HFFc6 (cell line): ENCODE measurements around the gene CEMP1. TPM values are rescaled to one million over a fixed set of nuclear protein-coding genes. Genes with fewer than 3 reads are reported as not detected.

Experiments
- DNase-seq: peaks from one replicate; pipeline ENCODE4 v3.0.0-alpha.2; 2018
- H3K27ac Mint-ChIP-seq: 2 replicates; pipeline ENCODE4 v1.8.0; 2020; ENCODE audit warnings: mild to moderate bottlenecking, mixed read lengths
- H3K27me3 Mint-ChIP-seq: 2 replicates; pipeline ENCODE4 v1.8.0; 2021; ENCODE audit warnings: mild to moderate bottlenecking, moderate library complexity, mixed read lengths; ENCODE audit not compliant: insufficient read depth
- H3K36me3 Mint-ChIP-seq: 2 replicates; pipeline ENCODE4 v1.8.0; 2021; ENCODE audit warnings: low read depth, mixed read lengths
- H3K4me1 Mint-ChIP-seq: 2 replicates; pipeline ENCODE4 v1.8.0; 2020; ENCODE audit warnings: low read depth, mixed read lengths
- H3K4me3 Mint-ChIP-seq: 2 replicates; pipeline ENCODE4 v1.8.0; 2020; ENCODE audit warnings: mild to moderate bottlenecking, moderate library complexity, mixed read lengths
- H3K9me3 Mint-ChIP-seq: 2 replicates; pipeline ENCODE4 v1.8.0; 2020; ENCODE audit warnings: mild to moderate bottlenecking, mixed read lengths
- total RNA-seq, 6 experiments: library from RNA; stranded (reverse); fragmentation: NEBNext Ultra II Directional; extraction: Animal tissue kit (Norgen Biotek cat#: 25700); gene quantifications; 2 replicates in 1 of 6; 3 replicates in 5 of 6; pipeline ENCODE4 v1.2.3, GENCODE V29; 2021
- TF ChIP-seq, protein P1 (sequence below): fragments of 200-600 bp; sonication (generic); IDR thresholded peaks from 2 replicates; pipeline ENCODE4 v1.5.0; 2021; ENCODE audit warnings: antibody characterized with exemption, mild to moderate bottlenecking

Gene CEMP1
- total RNA-seq, 6 experiments from 2014 or later, result not detected

GRCh38 chr16:2508722-2509400, 22.3 kb downstream of the CEMP1 start:
- peaks cover 22% of the 10 kb centered on the region for H3K4me1 Mint-ChIP-seq
- TF ChIP-seq, protein P1, sequence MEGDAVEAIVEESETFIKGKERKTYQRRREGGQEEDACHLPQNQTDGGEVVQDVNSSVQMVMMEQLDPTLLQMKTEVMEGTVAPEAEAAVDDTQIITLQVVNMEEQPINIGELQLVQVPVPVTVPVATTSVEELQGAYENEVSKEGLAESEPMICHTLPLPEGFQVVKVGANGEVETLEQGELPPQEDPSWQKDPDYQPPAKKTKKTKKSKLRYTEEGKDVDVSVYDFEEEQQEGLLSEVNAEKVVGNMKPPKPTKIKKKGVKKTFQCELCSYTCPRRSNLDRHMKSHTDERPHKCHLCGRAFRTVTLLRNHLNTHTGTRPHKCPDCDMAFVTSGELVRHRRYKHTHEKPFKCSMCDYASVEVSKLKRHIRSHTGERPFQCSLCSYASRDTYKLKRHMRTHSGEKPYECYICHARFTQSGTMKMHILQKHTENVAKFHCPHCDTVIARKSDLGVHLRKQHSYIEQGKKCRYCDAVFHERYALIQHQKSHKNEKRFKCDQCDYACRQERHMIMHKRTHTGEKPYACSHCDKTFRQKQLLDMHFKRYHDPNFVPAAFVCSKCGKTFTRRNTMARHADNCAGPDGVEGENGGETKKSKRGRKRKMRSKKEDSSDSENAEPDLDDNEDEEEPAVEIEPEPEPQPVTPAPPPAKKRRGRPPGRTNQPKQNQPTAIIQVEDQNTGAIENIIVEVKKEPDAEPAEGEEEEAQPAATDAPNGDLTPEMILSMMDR, result peak; percentile 16; the same call in 1 of the 2 replicates
- no peak for DNase-seq
- no peak overlapping the region for H3K27ac Mint-ChIP-seq
- H3K36me3 Mint-ChIP-seq, result no peaks in the 10 kb centered on the region
- H3K4me3 Mint-ChIP-seq, result no peak overlapping the region
- H3K27me3 Mint-ChIP-seq, result no peaks in the 10 kb centered on the region
- H3K9me3 Mint-ChIP-seq, result no peaks in the 10 kb centered on the region

DNA sequence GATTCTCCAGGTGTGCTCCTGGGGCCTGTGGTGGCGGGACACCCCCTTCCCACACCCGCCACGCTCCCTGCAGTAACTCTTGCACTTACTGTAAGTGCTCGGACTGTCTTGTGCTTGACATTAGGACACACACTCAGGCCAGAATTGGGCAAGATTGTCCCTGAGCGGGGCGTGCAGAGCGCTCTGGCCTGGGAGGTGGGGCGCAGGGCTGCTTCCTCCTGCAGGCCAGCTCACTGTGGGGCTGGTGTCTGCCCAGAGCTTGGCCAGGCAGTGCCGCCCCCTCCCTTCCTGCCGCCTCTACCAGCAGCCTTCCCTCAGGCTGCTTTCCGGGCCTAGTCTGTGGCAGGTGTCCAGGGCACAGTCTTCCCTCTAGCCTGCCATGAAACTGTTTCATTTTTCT, 23.5 kb downstream of the CEMP1 start:
- no peak overlapping the region for H3K27ac Mint-ChIP-seq
- H3K4me1 Mint-ChIP-seq, result peaks cover 21% of the 10 kb centered on the region
- no peak for DNase-seq
- TF ChIP-seq, protein P1, result no peak
- H3K9me3 Mint-ChIP-seq, result no peaks in the 10 kb centered on the region
- H3K4me3 Mint-ChIP-seq, result no peak overlapping the region
- H3K36me3 Mint-ChIP-seq, result no peaks in the 10 kb centered on the region
- H3K27me3 Mint-ChIP-seq, result no peaks in the 10 kb centered on the region

DNA sequence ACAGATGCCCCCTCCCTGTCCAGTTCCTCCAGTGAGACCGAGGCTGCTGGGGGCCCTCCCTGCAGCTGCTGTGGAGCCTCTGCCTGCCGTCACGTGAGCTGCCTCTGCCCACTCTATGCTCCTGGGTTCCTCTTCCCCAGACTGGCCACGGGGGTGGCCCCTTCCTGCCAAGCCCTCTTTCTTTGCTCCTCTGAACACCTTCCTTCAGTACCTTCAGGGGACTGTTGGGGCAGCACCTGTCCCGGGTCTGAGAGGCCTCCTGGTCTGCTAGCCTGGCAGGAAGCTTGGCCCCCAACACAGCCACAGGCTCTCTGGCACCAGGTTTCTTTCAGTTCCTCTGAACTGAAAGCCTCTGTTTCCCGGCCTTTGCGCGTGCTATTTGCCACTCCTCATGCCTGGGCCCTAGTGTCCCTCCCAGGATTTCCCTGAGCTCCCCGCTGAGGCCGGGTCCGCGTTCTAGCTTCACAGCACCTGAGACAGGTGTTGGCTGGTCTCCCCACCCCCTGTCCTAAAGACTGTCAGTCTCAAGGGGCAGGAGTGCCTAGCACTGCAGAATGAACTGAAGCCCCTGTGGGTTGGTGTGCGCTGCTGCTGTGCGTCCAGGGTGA, 24.1 kb downstream of the CEMP1 start:
- TF ChIP-seq, protein P1, result no peak
- Mint-ChIP-seq H3K4me1 (peaks cover 18% of the 10 kb centered on the region), H3K4me3 (no peak overlapping the region), H3K9me3 (no peaks in the 10 kb centered on the region), H3K36me3 (no peaks in the 10 kb centered on the region), H3K27me3 (no peaks in the 10 kb centered on the region), H3K27ac (no peak overlapping the region)
- DNase-seq, result no peak

GRCh38 chr16:2505695-2506094, 25.5 kb downstream of the CEMP1 start:
- Mint-ChIP-seq H3K27me3 (no peaks in the 10 kb centered on the region), H3K36me3 (no peaks in the 10 kb centered on the region), H3K9me3 (no peaks in the 10 kb centered on the region), H3K4me1 (peaks cover 5% of the 10 kb centered on the region; the same call in 1 of the 2 replicates), H3K27ac (no peak overlapping the region), H3K4me3 (no peak overlapping the region)
- no peak for DNase-seq
- TF ChIP-seq, protein P1, result no peak

DNA sequence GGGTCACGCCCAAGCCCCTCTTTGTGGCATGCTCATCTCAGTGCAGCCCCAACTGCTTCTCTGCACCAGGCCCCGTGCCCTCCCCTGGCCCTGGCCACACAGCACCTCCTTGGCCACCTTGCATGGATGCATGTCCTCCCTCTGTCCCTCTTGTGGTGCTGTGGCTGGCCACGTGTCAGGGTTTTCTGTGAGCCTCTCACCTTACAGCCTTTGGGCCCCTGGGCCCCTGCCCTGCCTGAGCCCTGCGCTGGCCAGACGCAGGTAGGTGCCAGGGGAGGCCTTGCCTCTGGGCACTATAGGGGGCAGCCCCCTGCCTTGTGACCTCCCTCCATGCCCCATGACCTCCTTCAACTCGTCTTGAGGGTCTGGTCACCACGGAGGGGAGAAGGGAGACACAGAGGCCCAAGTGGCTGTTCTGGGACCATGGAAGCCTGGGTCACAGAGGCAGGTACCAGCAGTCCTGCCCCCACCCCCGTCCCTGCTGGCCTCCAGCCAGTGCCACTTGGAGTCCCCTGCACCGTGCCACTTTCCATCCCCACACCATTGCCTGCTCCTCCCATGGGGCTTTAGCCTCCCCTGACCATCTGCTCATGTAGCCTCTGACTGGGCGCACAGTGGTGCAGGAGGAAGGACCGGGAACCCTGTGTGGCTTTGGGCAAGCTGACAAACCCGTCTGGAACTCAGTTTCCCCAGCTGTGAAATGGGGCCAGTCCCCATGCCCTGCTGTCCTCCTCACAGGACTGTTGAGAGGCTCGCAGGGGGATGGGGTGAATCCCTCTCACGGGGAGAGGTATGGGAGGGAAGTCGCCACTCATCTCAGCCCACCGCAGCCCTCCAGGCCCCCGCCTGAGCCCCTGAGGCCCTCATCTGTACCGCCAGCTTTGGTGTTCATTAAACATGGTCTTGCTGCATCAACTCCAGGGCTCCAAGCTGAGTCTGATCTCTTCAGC, 29.0 kb downstream of the CEMP1 start:
- Mint-ChIP-seq H3K9me3 (no peaks in the 10 kb centered on the region), H3K4me3 (no peak overlapping the region), H3K36me3 (no peaks in the 10 kb centered on the region; the same call in 1 of the 2 replicates), H3K27ac (no peak overlapping the region), H3K27me3 (no peaks in the 10 kb centered on the region), H3K4me1 (peaks cover 5% of the 10 kb centered on the region; the same call in 1 of the 2 replicates)
- TF ChIP-seq, protein P1, result no peak
- DNase-seq, result no peak
